Upper lobe of left lung (tissue), 6 donors: ENCODE results near the gene MRPS27. TPM values are rescaled to one million over a fixed set of nuclear protein-coding genes. Genes with fewer than 3 reads are reported as not detected.

Source experiments
- ATAC-seq, 2 donors: fragments of 200-7000 bp; cut with Tn5 transposase; one replicate each; pipeline ENCODE4 v1.9.1; 2022; ENCODE audit warnings: mild to moderate bottlenecking in 2 of 2, moderate library complexity in 2 of 2; ENCODE audit not compliant: low FRiP score in 2 of 2
- DNase-seq, 2 donors: peaks; one replicate each; pipeline ENCODE4 v3.0.0-alpha.2; 2019 to 2020
- H3K27ac ChIP-seq, 4 donors: fragments of 200-600 bp; sonication (generic); one replicate each; pipeline ENCODE4 v1.5.1; 2016 to 2019
- H3K27me3 ChIP-seq, 4 donors: fragments of 200-600 bp; sonication (generic); one replicate each; pipeline ENCODE4 v1.5.1; 2017 to 2019
- H3K36me3 ChIP-seq, 4 donors: fragments of 200-600 bp; sonication (generic); one replicate each; pipeline ENCODE4 v1.5.1; 2016 to 2019
- H3K4me1 ChIP-seq, 4 donors: fragments of 200-600 bp; sonication (generic); one replicate each; pipeline ENCODE4 v1.5.1; 2018 to 2019
- H3K4me3 ChIP-seq, 4 donors: fragments of 200-600 bp; sonication (generic); one replicate each; pipeline ENCODE4 v1.5.1; 2017 to 2019; ENCODE audit warnings: mild to moderate bottlenecking in 2 of 4, moderate library complexity in 1 of 4
- H3K9me3 ChIP-seq, 4 donors: fragments of 200-600 bp; sonication (generic); one replicate each; pipeline ENCODE4 v1.5.1; 2018 to 2019
- EP300 ChIP-seq, 4 donors: sonication (generic); formaldehyde crosslinking; IDR thresholded peaks; one replicate each; pipeline ENCODE4 v1.5.1; 2017; ENCODE audit warnings: antibody characterized with exemption in 4 of 4, control low read depth in 2 of 4
- POLR2A ChIP-seq, 4 donors: fragments of 450-650 bp; IDR thresholded peaks; one replicate each; pipeline ENCODE4 v1.5.1; 2016 to 2017; ENCODE audit warnings: antibody characterized with exemption in 4 of 4, mild to moderate bottlenecking in 2 of 4
- POLR2AphosphoS5 ChIP-seq, 2 donors: sonication (generic); formaldehyde crosslinking; IDR thresholded peaks; one replicate each; pipeline ENCODE4 v1.5.1; 2017; ENCODE audit warnings: antibody characterized with exemption in 2 of 2
- WGBS, 2 donors: methylation state at CpG; one replicate each; pipeline ENCODE4 v1.1.5; 2017 to 2018; 5-methylcytosine and 5-hydroxymethylcytosine counted together
- total RNA-seq, 6 donors: library from RNA; depleted of rRNA in 4 of 6; stranded (reverse); fragments of >200 nt in 4 of 6; gene quantifications; one replicate each; pipeline versions ENCODE4 v1.1.0 to v1.2.1, GENCODE V29; 2016 to 2021
- TF ChIP-seq, protein P1 (sequence below), 6 experiments: fragments of 450-650 bp in 4 of 6; fragments of 200-600 bp in 2 of 6; sonication (generic) in 2 of 6; IDR thresholded peaks; one replicate each; pipeline ENCODE4 v1.5.1; 2016 to 2019; ENCODE audit warnings: antibody characterized with exemption in 6 of 6
- donor health status: DM: no; HTN: no; CAD: no; lungs with moderate emphysema.
- donor health status: DM: no; HTN: yes; CAD: no; lungs with severe emphysema.

The MRPS27 gene
- total RNA-seq, 6 donors from 2014 or later = 15.7 to 36.9 (median 34.4) TPM

GRCh38 chr5:72237415-72237814, 82.6 kb downstream of the MRPS27 start:
- Histone ChIP-seq H3K9me3 (no peaks in the 10 kb centered on the region), H3K36me3 (peaks cover 0 to 22% (median 2%) of the 10 kb centered on the region in 4 donors), H3K4me1 (peaks cover 0 to 15% (median 3%) of the 10 kb centered on the region in 4 donors), H3K27ac (no peak overlapping the region), H3K4me3 (no peak overlapping the region), H3K27me3 (no peaks in the 10 kb centered on the region)
- TF ChIP-seq POLR2A (IDR thresholded peaks at IDR 0.05) (no peak), EP300 (IDR thresholded peaks at IDR 0.05) (no peak), POLR2AphosphoS5 (IDR thresholded peaks at IDR 0.05) (no peak)
- TF ChIP-seq, protein P1, sequence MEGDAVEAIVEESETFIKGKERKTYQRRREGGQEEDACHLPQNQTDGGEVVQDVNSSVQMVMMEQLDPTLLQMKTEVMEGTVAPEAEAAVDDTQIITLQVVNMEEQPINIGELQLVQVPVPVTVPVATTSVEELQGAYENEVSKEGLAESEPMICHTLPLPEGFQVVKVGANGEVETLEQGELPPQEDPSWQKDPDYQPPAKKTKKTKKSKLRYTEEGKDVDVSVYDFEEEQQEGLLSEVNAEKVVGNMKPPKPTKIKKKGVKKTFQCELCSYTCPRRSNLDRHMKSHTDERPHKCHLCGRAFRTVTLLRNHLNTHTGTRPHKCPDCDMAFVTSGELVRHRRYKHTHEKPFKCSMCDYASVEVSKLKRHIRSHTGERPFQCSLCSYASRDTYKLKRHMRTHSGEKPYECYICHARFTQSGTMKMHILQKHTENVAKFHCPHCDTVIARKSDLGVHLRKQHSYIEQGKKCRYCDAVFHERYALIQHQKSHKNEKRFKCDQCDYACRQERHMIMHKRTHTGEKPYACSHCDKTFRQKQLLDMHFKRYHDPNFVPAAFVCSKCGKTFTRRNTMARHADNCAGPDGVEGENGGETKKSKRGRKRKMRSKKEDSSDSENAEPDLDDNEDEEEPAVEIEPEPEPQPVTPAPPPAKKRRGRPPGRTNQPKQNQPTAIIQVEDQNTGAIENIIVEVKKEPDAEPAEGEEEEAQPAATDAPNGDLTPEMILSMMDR (IDR thresholded peaks at IDR 0.05) = no peak
- DNase-seq (no peak), ATAC-seq (no peak)
- 89 to 96% methylated on average over 2 of the region's 2 CpGs for whole genome bisulfite sequencing, 2 donors

- 91 to 95% methylated on average over 1 of the region's 1 CpG for WGBS, 2 donors
- H3K4me1 ChIP-seq = peaks cover 0 to 23% (median 3%) of the 10 kb centered on the region in 4 donors
- no peaks in the 10 kb centered on the region for H3K27me3 ChIP-seq
- no peak for DNase-seq
- no peaks in the 10 kb centered on the region for H3K9me3 ChIP-seq
- no peak for ATAC-seq
- no peak overlapping the region for H3K27ac ChIP-seq
- H3K36me3 ChIP-seq = peaks cover 0 to 26% (median 2%) of the 10 kb centered on the region in 4 donors
- H3K4me3 ChIP-seq = no peak overlapping the region
- TF ChIP-seq, protein P1 (IDR thresholded peaks at IDR 0.05) = no peak
- no peak for TF ChIP-seq POLR2AphosphoS5 (IDR thresholded peaks at IDR 0.05)
- TF ChIP-seq EP300 (IDR thresholded peaks at IDR 0.05) = no peak
- no peak for TF ChIP-seq POLR2A (IDR thresholded peaks at IDR 0.05)
Observed at GRCh38 chr5:72235725-72236124, 84.3 kb downstream of the MRPS27 start.

- 84 to 93% methylated on average over 1 of the region's 1 CpG for WGBS, 2 donors
- H3K4me1 ChIP-seq = peaks cover 0 to 23% (median 3%) of the 10 kb centered on the region in 4 donors
- H3K9me3 ChIP-seq = no peaks in the 10 kb centered on the region
- ATAC-seq (no peak), DNase-seq (no peak)
- H3K36me3 ChIP-seq = peaks cover 0 to 26% (median 2%) of the 10 kb centered on the region in 4 donors
- TF ChIP-seq EP300 (IDR thresholded peaks at IDR 0.05) (no peak), POLR2A (IDR thresholded peaks at IDR 0.05) (no peak), POLR2AphosphoS5 (IDR thresholded peaks at IDR 0.05) (no peak)
- TF ChIP-seq, protein P1 (IDR thresholded peaks at IDR 0.05) = no peak
- no peaks in the 10 kb centered on the region for H3K27me3 ChIP-seq
- H3K4me3 ChIP-seq = no peak overlapping the region
- H3K27ac ChIP-seq = no peak overlapping the region
Observed at GRCh38 chr5:72234868-72235267, 85.2 kb downstream of the MRPS27 start.

GRCh38 chr5:72234265-72234700, 85.8 kb downstream of the MRPS27 start:
- Histone ChIP-seq H3K4me3 (no peak overlapping the region), H3K36me3 (peaks cover 0 to 26% (median 2%) of the 10 kb centered on the region in 4 donors), H3K4me1 (peaks cover 0 to 23% (median 3%) of the 10 kb centered on the region in 4 donors), H3K27me3 (no peaks in the 10 kb centered on the region), H3K9me3 (no peaks in the 10 kb centered on the region), H3K27ac (no peak overlapping the region)
- DNase-seq = no peak
- TF ChIP-seq EP300 (IDR thresholded peaks at IDR 0.05) (no peak), POLR2A (IDR thresholded peaks at IDR 0.05) (no peak), POLR2AphosphoS5 (IDR thresholded peaks at IDR 0.05) (no peak)
- TF ChIP-seq, protein P1 (IDR thresholded peaks at IDR 0.05) = no peak
- ATAC-seq = peak in 1 of 2 donors; percentile 64

DNA sequence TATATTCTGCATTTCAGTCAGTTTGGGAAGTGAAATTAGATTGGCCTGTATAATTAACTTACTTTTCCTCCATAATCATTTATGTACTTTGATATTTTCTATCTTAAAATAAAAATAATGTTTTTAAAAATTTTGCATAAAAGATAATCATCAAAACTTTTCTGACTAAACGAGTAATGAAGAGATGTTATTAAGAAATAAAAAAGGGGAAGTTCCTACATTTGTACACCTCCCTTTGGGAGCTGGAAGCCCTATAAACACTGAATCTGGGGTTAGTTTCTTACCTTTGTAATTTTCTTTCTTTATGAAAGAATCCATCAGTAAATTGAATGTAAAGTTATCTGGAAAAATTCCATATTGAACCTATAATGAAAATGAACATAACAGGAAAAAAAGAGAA, 86.2 kb downstream of the MRPS27 start:
- no peak for TF ChIP-seq EP300 (IDR thresholded peaks at IDR 0.05)
- no peak for TF ChIP-seq POLR2AphosphoS5 (IDR thresholded peaks at IDR 0.05)
- TF ChIP-seq POLR2A (IDR thresholded peaks at IDR 0.05) = no peak
- TF ChIP-seq, protein P1 (IDR thresholded peaks at IDR 0.05) = no peak
- Histone ChIP-seq H3K4me3 (no peak overlapping the region), H3K27ac (no peak overlapping the region), H3K27me3 (no peaks in the 10 kb centered on the region), H3K9me3 (no peaks in the 10 kb centered on the region), H3K36me3 (peaks cover 0 to 26% (median 2%) of the 10 kb centered on the region in 4 donors), H3K4me1 (peaks cover 0 to 23% (median 3%) of the 10 kb centered on the region in 4 donors)
- no peak for DNase-seq
- WGBS, 2 donors = 59 to 73% methylated on average over 1 of the region's 1 CpG
- no peak for ATAC-seq
